HL-60/S4 treated with phorbol 12-myristate 13-acetate at 8.2 ng/mL for 4 days and 3 days (cell line): ENCODE data around the gene CALCB.

Experiments
- in situ Hi-C: fragments of 300-500 bp; cut with MboI; formaldehyde crosslinking; loops from 2 replicates; pipeline ENCODE4 v1.15.0; 2022; ENCODE audit warnings: low sequenced_read_pairs

Gene CALCB

GRCh38 chr11:15117751-15118150, 44.4 kb downstream of the CALCB start:
- in situ Hi-C loops: no loop called here

GRCh38 chr11:15118431-15118830, 45.0 kb downstream of the CALCB start:
- in situ Hi-C loops: no loop called here

DNA sequence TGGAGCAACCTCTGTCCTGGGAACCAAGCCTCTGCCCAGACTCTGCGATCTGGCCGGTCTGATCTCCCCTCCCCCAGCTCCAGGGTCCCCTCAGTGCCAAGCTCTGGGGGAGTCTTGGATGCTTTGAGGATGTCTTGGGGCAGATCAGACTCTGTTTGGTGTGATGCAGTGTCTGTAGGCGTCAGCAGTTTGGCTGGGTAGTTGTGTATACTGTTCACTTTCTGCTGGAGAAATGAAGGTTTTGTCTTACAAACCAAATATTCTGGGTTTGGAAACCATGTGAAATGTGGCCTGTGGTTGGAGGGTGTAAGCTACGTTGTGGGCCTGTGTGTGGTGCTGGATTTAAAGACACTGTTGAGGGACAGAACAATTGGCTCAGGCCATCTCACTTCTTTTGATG, 46.0 kb downstream of the CALCB start:
- in situ Hi-C loops: no loop called here

- in situ Hi-C loops: no loop called here
Measured at GRCh38 chr11:15119826-15120225, 46.4 kb downstream of the CALCB start.

- in situ Hi-C loops: no loop called here
Measured at GRCh38 chr11:15123849-15124248, 50.5 kb downstream of the CALCB start.

- in situ Hi-C loops: no loop called here
Measured at GRCh38 chr11:15124528-15124927, 51.1 kb downstream of the CALCB start.

DNA sequence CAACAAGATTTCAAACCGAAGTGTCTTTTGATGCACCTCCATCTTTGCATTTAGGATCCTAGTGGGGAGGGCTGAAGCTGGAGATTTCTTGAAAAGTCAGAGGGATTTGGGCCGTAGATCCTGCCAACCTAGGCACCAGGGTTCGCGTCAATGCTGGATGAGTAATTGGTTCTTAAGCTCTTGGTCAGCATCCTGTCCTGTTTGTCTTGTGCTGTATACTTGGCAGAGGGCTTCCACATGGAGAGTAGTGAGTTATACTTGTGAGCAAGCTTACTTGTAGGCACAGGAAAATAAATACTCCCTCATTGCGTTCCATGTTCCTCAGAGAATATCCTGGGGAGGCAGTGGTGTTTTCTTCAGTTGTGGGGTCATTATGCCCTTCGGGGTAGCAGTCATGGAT, 53.9 kb downstream of the CALCB start:
- in situ Hi-C loops: no loop called here
